Measurements from ENCODE around the gene CCM2. TPM values are rescaled to one million over a fixed set of nuclear protein-coding genes. Genes with fewer than 3 reads are reported as not detected.

The CCM2 gene
- total RNA-seq, 2 donors from 2014 or later: 94.2 to 109 TPM

DNA sequence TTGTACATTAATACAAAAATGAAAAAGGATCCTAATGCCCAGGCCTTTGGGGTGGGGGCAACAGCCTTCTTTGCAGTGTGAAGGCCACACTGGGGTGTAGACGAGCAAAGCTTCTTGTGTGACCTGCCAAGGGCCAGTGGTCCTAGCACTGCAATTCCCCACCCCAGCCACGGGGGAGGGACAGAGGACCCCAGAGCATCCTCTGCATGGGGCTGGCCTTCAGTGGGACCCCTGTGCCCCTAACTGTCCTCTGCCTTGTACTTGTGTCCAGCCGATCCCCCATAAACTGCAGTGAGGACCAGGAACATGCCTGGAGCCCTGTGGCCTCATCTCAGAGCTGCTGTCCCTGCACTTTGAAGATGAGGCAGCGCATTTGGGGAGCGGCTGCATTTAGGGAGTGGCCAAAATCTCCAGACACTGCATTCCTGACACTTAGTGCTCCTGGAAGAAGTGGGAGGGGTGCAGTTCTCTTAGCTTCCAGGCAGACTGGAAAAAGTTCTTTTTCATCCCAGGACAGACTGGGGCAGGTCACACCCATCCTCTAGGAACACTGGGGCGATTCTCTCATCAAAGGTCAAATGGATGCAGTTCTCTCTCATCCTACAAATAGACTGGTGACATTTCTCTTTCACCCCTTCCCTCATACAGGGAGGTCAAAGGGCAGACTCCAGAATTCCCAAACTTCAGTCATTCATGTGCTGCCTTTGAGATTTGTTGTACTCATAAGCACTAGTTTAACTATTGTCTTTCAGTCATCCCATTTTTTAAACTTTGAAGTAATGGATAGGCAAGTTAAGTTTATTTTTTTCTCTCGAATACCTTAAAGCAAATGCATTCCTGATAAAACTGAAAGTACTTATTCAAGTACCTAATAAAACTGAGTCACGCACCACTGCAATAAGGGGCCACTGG is 20.3 kb upstream of the CCM2 start:
- Mint-ChIP-seq H3K36me3 (ENCODE audit: insufficient read depth in 2 of 2) (peaks cover 41 to 58% of the 10 kb centered on the region in 2 donors), H3K4me3 (peak overlapping the region; percentile 99 to 100), H3K27me3 (ENCODE audit: low read depth) (no peaks in the 10 kb centered on the region), H3K27ac (peak overlapping the region; percentile 94), H3K4me1 (ENCODE audit: low read depth) (peaks cover 81% of the 10 kb centered on the region), H3K9me3 (no peaks in the 10 kb centered on the region)
- ATAC-seq (replicated peaks in 1 of 2): peak; percentile 0 to 1
- DNase-seq: peak; percentile 50 to 56

DNA sequence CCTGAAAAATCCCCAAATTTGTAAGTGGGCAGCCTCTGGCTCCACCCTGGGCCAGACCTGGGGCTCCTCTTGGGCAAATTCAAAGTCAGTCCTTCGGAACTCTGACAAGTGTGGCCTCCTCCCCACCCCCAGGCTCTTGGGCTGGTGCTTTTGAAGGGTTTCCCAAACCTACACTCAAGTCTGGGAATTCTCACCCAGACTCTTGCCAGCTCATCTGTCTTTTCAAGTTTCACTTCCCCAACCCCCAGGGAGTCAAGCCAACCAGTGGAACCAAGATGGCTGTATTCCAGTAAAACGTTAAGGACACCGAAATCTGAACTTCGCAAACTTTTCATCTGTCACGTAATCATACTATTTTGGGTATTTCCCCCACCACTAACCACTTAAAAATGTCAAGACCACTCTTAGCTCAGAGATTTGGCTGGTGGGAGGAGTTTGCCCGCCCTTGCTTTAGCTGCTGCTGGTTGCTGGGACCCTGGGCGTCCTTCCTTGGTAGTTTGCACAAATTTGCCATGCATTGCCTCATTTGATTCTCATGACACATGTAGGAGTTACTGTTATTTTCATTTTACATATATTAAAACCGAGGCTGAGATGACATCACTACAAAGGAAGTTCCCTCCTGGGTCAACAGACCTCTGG is 19.5 kb upstream of the CCM2 start:
- ATAC-seq (replicated peaks in 1 of 2) (peak; percentile 55 to 61), DNase-seq (peak; percentile 90 to 93)
- H3K4me3 Mint-ChIP-seq: peak overlapping the region; percentile 99 to 100
- H3K4me1 Mint-ChIP-seq (ENCODE audit: low read depth): peaks cover 78% of the 10 kb centered on the region
- peaks cover 45 to 61% of the 10 kb centered on the region in 2 donors for H3K36me3 Mint-ChIP-seq (ENCODE audit: insufficient read depth in 2 of 2)
- H3K27me3 Mint-ChIP-seq (ENCODE audit: low read depth): no peaks in the 10 kb centered on the region
- peak overlapping the region; percentile 94 for H3K27ac Mint-ChIP-seq
- H3K9me3 Mint-ChIP-seq: no peaks in the 10 kb centered on the region

DNA sequence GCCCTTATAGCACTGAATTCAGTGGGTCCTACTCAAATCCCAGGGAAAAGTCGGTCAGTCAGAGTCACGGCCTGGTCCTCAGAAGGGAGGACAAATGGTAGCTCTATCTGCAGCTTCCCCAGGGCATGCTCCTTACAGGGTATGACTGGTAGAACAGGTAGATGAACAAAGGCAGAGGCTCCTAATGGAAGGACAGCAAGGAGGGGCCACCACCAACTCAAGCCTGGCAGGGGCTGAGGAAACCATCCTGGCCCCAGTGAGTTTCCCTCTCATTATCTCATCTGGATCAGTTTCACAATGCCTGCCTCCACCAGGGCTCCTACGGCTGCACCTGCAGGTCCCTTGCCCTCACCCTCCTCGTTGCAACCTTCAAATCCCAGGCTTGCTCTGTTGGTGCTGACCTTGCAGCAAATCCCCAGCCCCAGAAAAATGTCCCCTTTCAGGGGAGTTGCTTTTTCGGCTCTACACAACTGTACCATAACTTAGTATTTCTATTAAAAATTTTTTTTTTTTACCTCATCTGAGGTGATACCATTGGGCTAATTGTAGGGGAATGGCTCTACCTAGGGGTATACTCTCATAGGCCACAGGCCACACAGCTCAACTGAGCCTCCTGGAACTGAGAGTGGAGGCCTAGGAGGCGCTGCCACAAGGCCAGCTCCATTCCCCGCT is 18.8 kb upstream of the CCM2 start:
- peak; percentile 62 to 65 for DNase-seq
- peak; percentile 3 for ATAC-seq (replicated peaks in 1 of 2)
- Mint-ChIP-seq H3K9me3 (no peaks in the 10 kb centered on the region), H3K36me3 (ENCODE audit: insufficient read depth in 2 of 2) (peaks cover 50 to 66% of the 10 kb centered on the region in 2 donors), H3K4me3 (peak overlapping the region; percentile 99 to 100), H3K4me1 (ENCODE audit: low read depth) (peaks cover 71% of the 10 kb centered on the region), H3K27ac (peak overlapping the region; percentile 94), H3K27me3 (ENCODE audit: low read depth) (no peaks in the 10 kb centered on the region)

DNA sequence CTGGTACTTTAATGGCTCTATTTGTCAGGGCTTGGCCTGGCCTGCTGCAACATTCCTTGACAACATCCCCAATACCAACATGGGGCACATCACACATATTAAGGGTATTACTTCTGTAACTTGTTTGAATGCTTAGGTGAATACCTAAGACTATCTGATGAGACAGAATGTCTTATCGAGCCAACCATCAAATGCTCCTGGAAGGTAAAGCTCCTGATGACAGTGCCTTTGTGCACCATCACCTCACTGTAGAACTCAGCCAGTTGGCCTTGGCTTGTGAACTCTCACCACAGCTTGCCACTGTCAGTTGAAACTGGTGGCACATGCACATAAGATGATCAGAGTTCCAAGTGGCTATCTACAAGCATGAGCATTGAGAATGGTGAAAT is 17.5 kb upstream of the CCM2 start:
- peak overlapping the region; percentile 94 for H3K27ac Mint-ChIP-seq
- no peak for ATAC-seq (replicated peaks in 1 of 2)
- H3K4me3 Mint-ChIP-seq: peak overlapping the region; percentile 85 to 100

DNA sequence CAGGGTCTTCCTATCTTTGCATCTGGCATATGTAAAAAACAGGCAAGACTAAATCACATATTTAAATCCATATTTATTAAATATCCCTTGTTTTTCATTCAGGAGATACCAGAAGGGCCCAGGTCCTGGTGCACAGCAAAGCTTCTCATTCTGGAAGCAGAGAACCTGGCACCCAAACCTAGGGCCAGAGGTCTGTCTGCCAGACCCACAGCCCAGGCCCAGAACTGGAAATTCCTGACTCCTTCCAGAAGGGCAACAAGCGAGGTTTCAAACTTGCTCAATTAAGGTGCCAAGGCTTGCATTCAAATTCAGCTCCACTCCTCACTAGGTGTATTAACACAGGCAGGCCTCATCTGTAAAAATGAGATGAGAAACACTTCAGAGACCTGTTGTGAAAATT is 17.0 kb upstream of the CCM2 start:
- H3K4me1 Mint-ChIP-seq (ENCODE audit: low read depth): peaks cover 77% of the 10 kb centered on the region
- peak overlapping the region; percentile 85 to 100 for H3K4me3 Mint-ChIP-seq
- peak in 1 of 2 donors; percentile 6 for DNase-seq
- peaks cover 46 to 56% of the 10 kb centered on the region in 2 donors for H3K36me3 Mint-ChIP-seq (ENCODE audit: insufficient read depth in 2 of 2)
- H3K27me3 Mint-ChIP-seq (ENCODE audit: low read depth): no peaks in the 10 kb centered on the region
- H3K27ac Mint-ChIP-seq: peak overlapping the region; percentile 94
- ATAC-seq (replicated peaks in 1 of 2): no peak
- H3K9me3 Mint-ChIP-seq: no peaks in the 10 kb centered on the region

More for the DNA sequence above, 17.5 kb upstream of the CCM2 start:
- Mint-ChIP-seq H3K9me3 (no peaks in the 10 kb centered on the region), H3K4me1 (ENCODE audit: low read depth) (peaks cover 72% of the 10 kb centered on the region), H3K36me3 (ENCODE audit: insufficient read depth in 2 of 2) (peaks cover 50 to 60% of the 10 kb centered on the region in 2 donors), H3K27me3 (ENCODE audit: low read depth) (no peaks in the 10 kb centered on the region)
- DNase-seq: peak in 1 of 2 donors; percentile 36

DNA sequence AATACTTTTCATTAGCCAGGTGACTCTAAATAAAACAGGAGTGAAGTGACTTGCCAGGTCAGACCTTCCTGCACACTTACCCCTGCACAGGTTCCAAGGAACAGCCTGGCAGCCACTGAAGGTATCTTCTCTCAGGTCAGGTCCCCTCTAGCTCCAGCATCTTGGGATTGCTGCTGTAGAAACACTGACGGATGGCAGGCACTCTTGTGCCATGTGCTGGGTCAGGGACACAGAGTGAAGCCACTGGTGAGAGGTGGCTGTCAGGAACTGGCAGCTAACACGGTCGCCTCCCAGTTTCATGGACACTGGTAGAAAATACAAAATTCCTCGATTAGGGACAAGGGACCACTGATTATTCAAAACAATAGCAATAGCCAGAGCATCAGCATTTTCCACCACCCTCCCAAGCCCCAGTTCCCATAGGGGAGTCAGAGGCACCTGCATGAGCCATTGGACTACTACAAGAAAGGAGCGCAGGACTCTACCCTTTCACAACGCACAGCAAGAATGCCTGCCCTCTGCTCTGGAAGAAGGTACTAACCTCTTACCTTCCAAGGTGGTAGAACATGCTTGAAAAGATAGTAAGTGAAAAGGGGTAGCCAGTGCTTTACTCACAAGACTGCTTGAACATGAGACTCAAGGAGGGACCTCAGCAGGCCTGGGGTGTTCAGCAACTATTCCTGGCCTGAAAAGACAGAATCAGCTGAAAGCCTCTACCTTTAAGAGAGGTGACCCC is 16.1 kb upstream of the CCM2 start:
- no peaks in the 10 kb centered on the region for H3K27me3 Mint-ChIP-seq (ENCODE audit: low read depth)
- peak overlapping the region; percentile 94 for H3K27ac Mint-ChIP-seq
- peaks cover 41 to 48% of the 10 kb centered on the region in 2 donors for H3K36me3 Mint-ChIP-seq (ENCODE audit: insufficient read depth in 2 of 2)
- H3K9me3 Mint-ChIP-seq: no peaks in the 10 kb centered on the region
- ATAC-seq (replicated peaks in 1 of 2) (no peak), DNase-seq (peak in 1 of 2 donors; percentile 15)
- H3K4me1 Mint-ChIP-seq (ENCODE audit: low read depth): peaks cover 86% of the 10 kb centered on the region
- H3K4me3 Mint-ChIP-seq: peak overlapping the region; percentile 85 to 100

DNA sequence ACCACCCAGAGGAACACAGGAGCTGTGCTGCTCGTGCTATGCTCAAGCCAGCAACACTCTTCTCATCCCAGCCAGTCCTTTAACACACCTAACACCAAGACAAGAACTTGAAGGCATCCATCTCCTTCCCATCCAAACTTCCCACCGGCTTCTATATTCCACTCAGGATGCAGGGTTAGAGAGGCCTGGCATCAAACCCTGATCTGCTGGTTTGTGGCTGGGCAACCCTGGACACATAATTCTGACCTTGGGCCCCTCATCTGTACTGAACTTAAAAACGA is 15.6 kb upstream of the CCM2 start:
- ATAC-seq (replicated peaks in 1 of 2) (no peak), DNase-seq (no peak)
- H3K27me3 Mint-ChIP-seq (ENCODE audit: low read depth): no peaks in the 10 kb centered on the region
- H3K9me3 Mint-ChIP-seq: no peaks in the 10 kb centered on the region
- peak overlapping the region; percentile 85 to 100 for H3K4me3 Mint-ChIP-seq
- peaks cover 86% of the 10 kb centered on the region for H3K4me1 Mint-ChIP-seq (ENCODE audit: low read depth)
- peak overlapping the region; percentile 94 for H3K27ac Mint-ChIP-seq
- H3K36me3 Mint-ChIP-seq (ENCODE audit: insufficient read depth in 2 of 2): peaks cover 40 to 48% of the 10 kb centered on the region in 2 donors

DNA sequence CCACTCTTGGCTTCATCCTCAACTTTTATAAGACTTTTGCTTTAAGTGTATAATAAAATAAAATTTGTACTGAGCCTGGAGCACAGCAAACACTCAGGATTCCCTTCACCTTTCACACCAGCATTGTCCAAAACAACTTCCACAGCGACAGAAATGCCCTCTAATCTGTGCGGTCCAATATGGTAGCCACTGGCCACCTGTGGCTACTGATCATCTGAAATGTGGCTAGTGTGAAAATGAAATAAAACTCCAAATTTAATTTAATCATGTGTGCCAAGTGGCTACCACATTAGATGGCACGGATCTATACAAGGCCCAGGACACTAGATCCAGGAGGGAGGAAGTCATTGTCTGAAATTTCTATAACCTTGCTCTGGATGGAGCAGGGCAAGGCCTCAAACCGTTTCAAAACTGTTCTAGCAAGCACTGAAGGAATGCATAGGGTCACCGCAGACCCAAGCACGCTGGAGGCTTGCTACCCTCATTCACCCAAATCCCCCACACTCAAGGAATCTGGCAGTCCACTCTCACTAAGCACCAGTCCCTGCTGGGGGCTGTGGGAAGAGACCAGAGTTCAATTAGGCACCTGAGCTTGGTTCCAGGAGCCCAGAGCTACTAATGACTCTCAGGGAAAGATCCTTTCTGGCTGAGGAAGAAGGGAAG is 14.8 kb upstream of the CCM2 start:
- H3K4me1 Mint-ChIP-seq (ENCODE audit: low read depth): peaks cover 83% of the 10 kb centered on the region
- H3K27ac Mint-ChIP-seq: peak overlapping the region; percentile 94
- peaks cover 40 to 48% of the 10 kb centered on the region in 2 donors for H3K36me3 Mint-ChIP-seq (ENCODE audit: insufficient read depth in 2 of 2)
- DNase-seq (peak in 1 of 2 donors; percentile 16), ATAC-seq (replicated peaks in 1 of 2) (no peak)
- H3K4me3 Mint-ChIP-seq: peak overlapping the region; percentile 85 to 100
- no peaks in the 10 kb centered on the region for H3K9me3 Mint-ChIP-seq
- no peaks in the 10 kb centered on the region for H3K27me3 Mint-ChIP-seq (ENCODE audit: low read depth)

DNA sequence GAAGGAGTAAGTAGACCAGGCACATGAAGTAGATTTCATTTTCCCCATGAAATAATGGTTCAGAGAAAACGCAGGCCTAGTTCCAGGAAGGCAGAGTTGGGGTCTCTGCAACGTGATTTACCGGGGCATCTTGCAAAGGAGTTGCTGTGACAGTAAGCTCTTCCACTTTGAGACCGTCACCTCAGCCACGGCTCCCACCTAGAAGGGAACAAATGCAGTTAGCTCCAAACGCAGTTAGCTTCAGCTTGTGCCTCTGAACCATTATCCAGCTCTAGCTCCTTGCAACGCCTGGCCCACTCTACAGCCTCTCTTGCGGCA is 14.1 kb upstream of the CCM2 start:
- H3K4me3 Mint-ChIP-seq: peak overlapping the region; percentile 85 to 100
- H3K36me3 Mint-ChIP-seq (ENCODE audit: insufficient read depth in 2 of 2): peaks cover 40 to 48% of the 10 kb centered on the region in 2 donors
- no peak for ATAC-seq (replicated peaks in 1 of 2)

DNA sequence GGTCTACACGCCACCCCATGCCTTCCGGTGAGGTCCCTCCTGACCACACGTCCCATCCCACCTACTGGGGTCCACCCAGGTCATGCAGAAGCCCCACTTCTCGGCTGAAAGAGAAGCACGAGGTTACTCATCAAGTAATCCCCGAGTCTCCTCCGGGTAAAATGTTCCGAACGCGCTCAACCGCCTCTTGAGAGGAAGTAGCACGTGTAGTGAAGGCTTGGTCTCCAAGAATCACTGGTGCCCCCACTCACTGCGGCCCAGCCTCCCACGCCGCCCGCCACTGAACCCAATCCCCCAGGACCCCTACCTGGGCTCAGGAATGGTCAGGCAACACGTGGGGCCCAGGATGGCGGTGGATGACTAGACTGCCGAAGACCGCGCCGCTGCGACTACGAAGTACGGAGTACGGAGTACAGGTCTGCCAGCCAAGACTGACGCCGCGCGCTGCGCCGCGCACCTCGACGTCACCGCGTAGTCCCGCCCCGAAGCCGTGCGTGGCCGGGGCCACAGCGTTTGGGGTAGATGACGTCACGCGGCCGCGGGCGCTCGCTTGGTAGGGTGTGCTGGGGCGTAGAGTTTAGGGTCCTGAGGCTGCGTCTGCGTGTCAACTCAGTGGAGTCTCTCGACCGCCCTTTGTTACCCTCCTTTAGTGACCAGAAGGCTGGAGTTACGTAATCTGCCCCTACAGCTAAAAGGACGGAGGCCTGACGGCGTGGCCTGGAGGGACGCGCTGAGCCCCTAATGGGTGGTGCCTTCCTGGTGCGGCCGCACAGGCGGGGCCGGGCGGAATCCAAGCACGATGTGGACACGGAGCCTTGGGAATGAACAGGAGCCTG is 13.6 kb upstream of the CCM2 start:
- peak; percentile 95 to 96 for ATAC-seq (replicated peaks in 1 of 2)
- Mint-ChIP-seq H3K36me3 (ENCODE audit: insufficient read depth in 2 of 2) (peaks cover 40 to 48% of the 10 kb centered on the region in 2 donors), H3K27ac (peak overlapping the region; percentile 94), H3K27me3 (ENCODE audit: low read depth) (no peaks in the 10 kb centered on the region), H3K4me3 (peak overlapping the region; percentile 85 to 100), H3K4me1 (ENCODE audit: low read depth) (peaks cover 77% of the 10 kb centered on the region), H3K9me3 (no peaks in the 10 kb centered on the region)
- DNase-seq: peak; percentile 97 to 99

More for the DNA sequence above, 14.1 kb upstream of the CCM2 start:
- no peak for DNase-seq
- Mint-ChIP-seq H3K27me3 (ENCODE audit: low read depth) (no peaks in the 10 kb centered on the region), H3K9me3 (no peaks in the 10 kb centered on the region), H3K27ac (peak overlapping the region; percentile 94), H3K4me1 (ENCODE audit: low read depth) (peaks cover 83% of the 10 kb centered on the region)

DNA sequence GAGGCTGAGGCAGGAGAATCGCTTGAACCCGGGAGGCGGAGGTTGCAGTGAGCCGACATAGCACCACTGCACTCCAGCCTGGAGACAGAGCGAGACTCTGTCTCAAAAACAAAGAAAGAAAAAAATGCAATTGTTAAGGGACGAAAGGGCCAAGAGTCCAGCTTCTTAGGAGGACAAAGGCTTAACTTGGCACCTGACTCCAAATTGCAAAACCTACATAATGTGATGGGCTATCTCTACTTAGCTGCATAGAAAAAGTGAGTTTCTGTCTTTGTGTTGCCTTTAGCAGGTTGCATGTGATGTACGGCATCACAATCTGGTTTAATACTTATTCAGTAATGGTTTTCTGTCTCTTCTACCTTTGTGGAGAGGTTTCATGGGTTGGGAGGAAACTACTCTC is 12.5 kb upstream of the CCM2 start:
- DNase-seq: no peak
- ATAC-seq (replicated peaks in 1 of 2): no peak
- Mint-ChIP-seq H3K36me3 (ENCODE audit: insufficient read depth in 2 of 2) (peaks cover 39 to 42% of the 10 kb centered on the region in 2 donors), H3K4me3 (peak overlapping the region; percentile 85 to 100), H3K27me3 (ENCODE audit: low read depth) (no peaks in the 10 kb centered on the region), H3K4me1 (ENCODE audit: low read depth) (peaks cover 72% of the 10 kb centered on the region), H3K9me3 (no peaks in the 10 kb centered on the region), H3K27ac (peak overlapping the region; percentile 94)

All from activated T-cell treated with anti-CD3 and anti-CD28 coated beads, Interleukin-2, amount 50 U/mL, for 72 hours (primary cell).